ENCODE measurements around the gene ZEB2. TPM values are rescaled to one million over a fixed set of nuclear protein-coding genes. Genes with fewer than 3 reads are reported as not detected.
A peak's percentile ranks its signal among the peaks of the same experiment; 100 is the strongest.

ZEB2 gene
- polyA plus RNA-seq, 1 donor from 2014 or later, result 51.5 TPM

- Mint-ChIP-seq H3K9me3 (no peaks in the 10 kb centered on the region), H3K4me3 (peak overlapping the region; percentile 25 to 88 (median 63)), H3K4me1 (peaks cover 14 to 15% (median 14%) of the 10 kb centered on the region in 3 donors), H3K27me3 (peaks cover 30% of the 10 kb centered on the region), H3K36me3 (peaks cover 4% of the 10 kb centered on the region), H3K27ac (peak overlapping the region in 2 of 3 donors; percentile 57 to 76)
Measured at GRCh38 chr2:144522176-144522896, 2.4 kb upstream of the ZEB2 start.

GRCh38 chr2:144521686-144522085 is 1.8 kb upstream of the ZEB2 start:
- no peak overlapping the region for H3K27ac Mint-ChIP-seq
- H3K4me1 Mint-ChIP-seq, result peaks cover 14 to 17% (median 14%) of the 10 kb centered on the region in 3 donors
- peaks cover 6% of the 10 kb centered on the region for H3K36me3 Mint-ChIP-seq
- no peak overlapping the region for H3K4me3 Mint-ChIP-seq
- peaks cover 0 to 2% (median 0%) of the 10 kb centered on the region in 3 donors for H3K9me3 Mint-ChIP-seq
- H3K27me3 Mint-ChIP-seq, result peaks cover 29% of the 10 kb centered on the region

GRCh38 chr2:144520756-144521487 is 1.0 kb upstream of the ZEB2 start:
- H3K27me3 Mint-ChIP-seq, result peaks cover 29% of the 10 kb centered on the region
- H3K36me3 Mint-ChIP-seq, result peaks cover 6% of the 10 kb centered on the region
- no peak overlapping the region for H3K27ac Mint-ChIP-seq

GRCh38 chr2:144519597-144519933 is 354 bp downstream of the ZEB2 start:
- Mint-ChIP-seq H3K36me3 (peaks cover 6% of the 10 kb centered on the region), H3K27me3 (peaks cover 26% of the 10 kb centered on the region), H3K27ac (no peak overlapping the region), H3K9me3 (peaks cover 0 to 2% (median 0%) of the 10 kb centered on the region in 3 donors), H3K4me3 (no peak overlapping the region), H3K4me1 (peaks cover 18 to 24% (median 21%) of the 10 kb centered on the region in 3 donors)

More at GRCh38 chr2:144520756-144521487, 1.0 kb upstream of the ZEB2 start:
- peak overlapping the region in 2 of 4 donors; percentile 59 to 71 for H3K4me3 Mint-ChIP-seq
- peaks cover 0 to 2% (median 0%) of the 10 kb centered on the region in 3 donors for H3K9me3 Mint-ChIP-seq
- peaks cover 14 to 17% (median 14%) of the 10 kb centered on the region in 3 donors for H3K4me1 Mint-ChIP-seq

- Mint-ChIP-seq H3K27me3 (peaks cover 26% of the 10 kb centered on the region), H3K36me3 (peaks cover 6% of the 10 kb centered on the region), H3K27ac (no peak overlapping the region), H3K4me3 (no peak overlapping the region), H3K9me3 (peaks cover 0 to 2% (median 0%) of the 10 kb centered on the region in 3 donors), H3K4me1 (peaks cover 22 to 30% (median 26%) of the 10 kb centered on the region in 3 donors)
Measured at GRCh38 chr2:144518748-144519596, 947 bp downstream of the ZEB2 start.

GRCh38 chr2:144517866-144518747 is 1.8 kb downstream of the ZEB2 start:
- H3K27ac Mint-ChIP-seq, result peak overlapping the region in 1 of 3 donors; percentile 88
- peaks cover 4% of the 10 kb centered on the region for H3K36me3 Mint-ChIP-seq
- H3K9me3 Mint-ChIP-seq, result peaks cover 0 to 2% (median 0%) of the 10 kb centered on the region in 3 donors
- no peak overlapping the region for H3K4me3 Mint-ChIP-seq
- H3K27me3 Mint-ChIP-seq, result peaks cover 21% of the 10 kb centered on the region
- H3K4me1 Mint-ChIP-seq, result peaks cover 23 to 33% (median 28%) of the 10 kb centered on the region in 3 donors

- Mint-ChIP-seq H3K27me3 (peaks cover 13% of the 10 kb centered on the region), H3K4me3 (no peak overlapping the region), H3K27ac (peak overlapping the region in 1 of 3 donors; percentile 96), H3K4me1 (peaks cover 29 to 36% (median 34%) of the 10 kb centered on the region in 3 donors), H3K36me3 (peaks cover 4% of the 10 kb centered on the region), H3K9me3 (peaks cover 0 to 2% (median 0%) of the 10 kb centered on the region in 3 donors)
Measured at GRCh38 chr2:144516981-144517865, 2.7 kb downstream of the ZEB2 start.

GRCh38 chr2:144516411-144516980 is 3.4 kb downstream of the ZEB2 start:
- peaks cover 35 to 43% (median 41%) of the 10 kb centered on the region in 3 donors for H3K4me1 Mint-ChIP-seq
- H3K27ac Mint-ChIP-seq, result peak overlapping the region in 2 of 3 donors; percentile 55 to 94

GRCh38 chr2:144515696-144516410 is 4.1 kb downstream of the ZEB2 start:
- peak overlapping the region; percentile 85 to 94 (median 90) for H3K4me3 Mint-ChIP-seq
- peaks cover 6% of the 10 kb centered on the region for H3K27me3 Mint-ChIP-seq
- peaks cover 40 to 48% (median 47%) of the 10 kb centered on the region in 3 donors for H3K4me1 Mint-ChIP-seq
- peaks cover 0 to 2% (median 0%) of the 10 kb centered on the region in 3 donors for H3K9me3 Mint-ChIP-seq
- H3K27ac Mint-ChIP-seq, result peak overlapping the region; percentile 55 to 97 (median 94)
- peaks cover 2% of the 10 kb centered on the region for H3K36me3 Mint-ChIP-seq

More at GRCh38 chr2:144516411-144516980, 3.4 kb downstream of the ZEB2 start:
- Mint-ChIP-seq H3K9me3 (peaks cover 0 to 2% (median 0%) of the 10 kb centered on the region in 3 donors), H3K36me3 (peaks cover 2% of the 10 kb centered on the region), H3K4me3 (peak overlapping the region; percentile 85 to 94 (median 90)), H3K27me3 (peaks cover 9% of the 10 kb centered on the region)

GRCh38 chr2:144515099-144515695 is 4.7 kb downstream of the ZEB2 start:
- peak overlapping the region; percentile 85 to 94 (median 90) for H3K4me3 Mint-ChIP-seq
- peaks cover 43 to 53% (median 50%) of the 10 kb centered on the region in 3 donors for H3K4me1 Mint-ChIP-seq
- peaks cover 0 to 3% (median 0%) of the 10 kb centered on the region in 3 donors for H3K9me3 Mint-ChIP-seq
- peaks cover 4% of the 10 kb centered on the region for H3K27me3 Mint-ChIP-seq
- peaks cover 2% of the 10 kb centered on the region for H3K36me3 Mint-ChIP-seq
- H3K27ac Mint-ChIP-seq, result peak overlapping the region; percentile 49 to 97 (median 94)

GRCh38 chr2:144514616-144515091 is 5.3 kb downstream of the ZEB2 start:
- Mint-ChIP-seq H3K36me3 (peaks cover 2% of the 10 kb centered on the region), H3K4me3 (peak overlapping the region; percentile 85 to 94 (median 88)), H3K27ac (peak overlapping the region; percentile 81 to 97 (median 94)), H3K9me3 (peaks cover 0 to 3% (median 0%) of the 10 kb centered on the region in 3 donors), H3K27me3 (peaks cover 4% of the 10 kb centered on the region), H3K4me1 (peaks cover 43 to 54% (median 51%) of the 10 kb centered on the region in 3 donors)
